Suprapubic skin (tissue), 4 donors: Measurements from ENCODE around the gene USP6. TPM values are rescaled to one million over a fixed set of nuclear protein-coding genes. Genes with fewer than 3 reads are reported as not detected.
A peak's percentile ranks its signal among the peaks of the same experiment; 100 is the strongest.

Experiments used
- DNase-seq, 2 donors: peaks; one replicate each; pipeline ENCODE4 v3.0.0-alpha.2; 2019; ENCODE audit warnings: low spot score in 2 of 2
- H3K27ac ChIP-seq: fragments of 200-600 bp; sonication (generic); one replicate; pipeline ENCODE4 v1.5.1; 2019
- H3K27me3 ChIP-seq: fragments of 200-600 bp; sonication (generic); one replicate; pipeline ENCODE4 v1.5.1; 2019
- H3K36me3 ChIP-seq: fragments of 200-600 bp; sonication (generic); one replicate; pipeline ENCODE4 v1.5.1; 2019
- H3K4me1 ChIP-seq: fragments of 200-600 bp; sonication (generic); one replicate; pipeline ENCODE4 v1.5.1; 2019
- H3K4me3 ChIP-seq: fragments of 200-600 bp; sonication (generic); one replicate; pipeline ENCODE4 v1.5.1; 2019; ENCODE audit warnings: mild to moderate bottlenecking
- H3K9me3 ChIP-seq: fragments of 200-600 bp; sonication (generic); one replicate; pipeline ENCODE4 v1.5.1; 2019
- CTCF ChIP-seq, 2 donors: fragments of 200-600 bp in 1 of 2; fragments of 450-650 bp in 1 of 2; sonication (generic) in 1 of 2; IDR thresholded peaks; one replicate each; pipeline ENCODE4 v1.5.1; 2016 to 2019; ENCODE audit warnings: antibody characterized with exemption in 2 of 2, mild to moderate bottlenecking in 1 of 2, moderate library complexity in 1 of 2
- EP300 ChIP-seq: sonication (generic); formaldehyde crosslinking; IDR thresholded peaks from one replicate; pipeline ENCODE4 v1.6.1; 2017; ENCODE audit warnings: antibody characterized with exemption
- POLR2A ChIP-seq, 2 donors: fragments of 450-650 bp; IDR thresholded peaks; one replicate each; pipeline ENCODE4 v1.6.1; 2017; ENCODE audit warnings: antibody characterized with exemption in 2 of 2, mild to moderate bottlenecking in 2 of 2, moderate library complexity in 2 of 2
- POLR2AphosphoS5 ChIP-seq, 3 donors: sonication (generic); formaldehyde crosslinking; IDR thresholded peaks; one replicate each; pipeline ENCODE4 v1.6.1; 2017; ENCODE audit warnings: antibody characterized with exemption in 3 of 3
- WGBS: methylation state at CpG from one replicate; pipeline ENCODE4 v1.1.5; 2018; 5-methylcytosine and 5-hydroxymethylcytosine counted together
- total RNA-seq, 4 donors: library from RNA; depleted of rRNA; stranded (reverse); fragments of >200 nt; gene quantifications; one replicate each; pipeline ENCODE4 v1.1.0, GENCODE V29; 2016

The USP6 gene
- total RNA-seq, 4 donors from 2014 or later = 0.16 to 1.4 (median 0.89) TPM; not detected in 1

- Histone ChIP-seq H3K4me3 (peak within 1 kb of the TSS; percentile 94), H3K4me1 (peaks cover 18% of the 10 kb centered on the region), H3K27ac (peak within 1 kb of the TSS; percentile 79), H3K27me3 (no peaks in the 10 kb centered on the region), H3K9me3 (peaks cover 7% of the 10 kb centered on the region), H3K36me3 (peaks cover 11% of the 10 kb centered on the region)
- peak in 2 of 3 donors; percentile 56 to 74 for TF ChIP-seq POLR2AphosphoS5 (IDR thresholded peaks at IDR 0.05)
- peak in 1 of 2 donors; percentile 71 for TF ChIP-seq POLR2A (IDR thresholded peaks at IDR 0.05)
- peak; percentile 49 to 86 for TF ChIP-seq CTCF (IDR thresholded peaks at IDR 0.05)
- TF ChIP-seq EP300 = no peak
- peak; percentile 98 for DNase-seq
- 5% methylated on average over 29 of the region's 82 CpGs for WGBS
These were observed 75.9 kb downstream of the USP6 start, which contains the start of gene ZNF594 for GRCh38 chr17:5191541-5192417. TSS of gene ZNF594 (minus strand) at chr17:5191868. CDS start at chr17:5184256, 7,612 bp downstream.

DNA sequence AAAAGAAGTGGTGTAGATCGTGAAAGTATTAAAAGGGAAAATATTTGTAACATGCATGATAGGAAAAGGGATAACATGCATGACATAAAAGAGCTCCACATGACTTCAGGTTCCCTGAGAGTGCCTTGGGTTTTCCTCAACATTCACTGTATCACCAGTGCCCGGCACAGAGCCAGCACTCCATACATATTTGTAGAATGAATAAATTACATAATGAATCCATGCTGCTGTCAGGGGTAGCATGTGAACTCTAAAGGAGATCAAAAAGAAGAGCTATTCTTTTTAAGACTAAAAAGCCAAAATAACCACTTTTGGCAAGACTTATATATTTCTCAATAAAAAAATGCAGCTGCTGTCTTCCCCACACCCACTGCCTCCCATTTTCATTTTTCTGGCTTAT, 78.5 kb downstream of the USP6 start:
- DNase-seq = no peak
- H3K9me3 ChIP-seq = peaks cover under 1% of the 10 kb centered on the region
- TF ChIP-seq POLR2A (IDR thresholded peaks at IDR 0.05) (no peak), EP300 (no peak), POLR2AphosphoS5 (IDR thresholded peaks at IDR 0.05) (no peak), CTCF (IDR thresholded peaks at IDR 0.05) (no peak)
- WGBS = 77% methylated on average over 2 of the region's 2 CpGs
- H3K27ac ChIP-seq = no peak overlapping the region
- peaks cover 18% of the 10 kb centered on the region for H3K4me1 ChIP-seq
- H3K27me3 ChIP-seq = no peaks in the 10 kb centered on the region
- no peak overlapping the region for H3K4me3 ChIP-seq
- peaks cover 1% of the 10 kb centered on the region for H3K36me3 ChIP-seq

DNA sequence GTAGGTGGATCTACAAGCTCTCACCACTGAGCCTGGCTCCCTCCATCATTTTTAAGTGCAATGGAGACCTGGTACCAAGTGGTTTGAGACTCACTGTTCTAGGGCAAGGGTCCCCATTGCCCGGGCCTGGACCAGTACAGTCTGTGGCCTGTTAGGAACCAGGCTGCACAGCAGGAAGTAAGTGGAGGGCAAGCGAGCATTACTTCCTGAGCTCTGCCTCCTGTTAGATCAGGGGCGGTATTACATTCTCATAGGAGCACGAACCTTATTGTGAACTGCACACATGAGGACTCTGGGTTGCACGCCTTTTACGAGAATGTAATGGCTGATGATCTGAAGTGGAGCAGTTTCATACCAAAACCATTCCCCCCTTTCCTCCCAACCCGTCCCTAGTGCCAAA, 82.6 kb downstream of the USP6 start:
- no peak for TF ChIP-seq POLR2AphosphoS5 (IDR thresholded peaks at IDR 0.05)
- no peak for TF ChIP-seq EP300
- no peak for TF ChIP-seq CTCF (IDR thresholded peaks at IDR 0.05)
- TF ChIP-seq POLR2A (IDR thresholded peaks at IDR 0.05) = no peak
- Histone ChIP-seq H3K4me1 (no peaks in the 10 kb centered on the region), H3K9me3 (no peaks in the 10 kb centered on the region), H3K27ac (no peak overlapping the region), H3K36me3 (no peaks in the 10 kb centered on the region), H3K27me3 (no peaks in the 10 kb centered on the region), H3K4me3 (no peak overlapping the region)
- DNase-seq = no peak
- WGBS = 89% methylated on average over 7 of the region's 7 CpGs

DNA sequence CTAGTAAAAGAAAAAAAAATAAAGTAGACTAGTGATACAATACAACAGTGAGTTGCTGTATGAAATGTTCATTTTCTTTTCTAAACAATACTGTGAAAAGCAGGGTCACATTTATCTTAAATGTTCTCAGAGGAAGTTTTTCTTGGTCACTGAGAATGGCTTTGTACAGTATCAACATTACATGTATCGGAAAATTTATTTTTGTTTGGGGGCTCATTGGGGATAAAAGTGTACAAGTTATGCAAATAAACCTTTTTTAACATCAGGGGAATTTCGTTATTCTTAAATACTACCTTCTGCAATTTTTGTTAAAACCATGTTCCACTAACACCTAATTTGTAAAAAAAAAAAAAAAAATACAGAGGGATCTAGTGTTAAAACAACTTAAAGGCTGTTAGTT, 84.5 kb downstream of the USP6 start:
- H3K4me3 ChIP-seq = no peak overlapping the region
- DNase-seq = no peak
- H3K9me3 ChIP-seq = no peaks in the 10 kb centered on the region
- TF ChIP-seq POLR2A (IDR thresholded peaks at IDR 0.05) (no peak), POLR2AphosphoS5 (IDR thresholded peaks at IDR 0.05) (no peak), EP300 (no peak), CTCF (IDR thresholded peaks at IDR 0.05) (no peak)
- no peak overlapping the region for H3K27ac ChIP-seq
- no peaks in the 10 kb centered on the region for H3K4me1 ChIP-seq
- H3K36me3 ChIP-seq = no peaks in the 10 kb centered on the region
- WGBS = 69% methylated on average over 2 of the region's 2 CpGs
- no peaks in the 10 kb centered on the region for H3K27me3 ChIP-seq

- TF ChIP-seq EP300 (no peak), CTCF (IDR thresholded peaks at IDR 0.05) (no peak), POLR2AphosphoS5 (IDR thresholded peaks at IDR 0.05) (no peak), POLR2A (IDR thresholded peaks at IDR 0.05) (no peak)
- Histone ChIP-seq H3K27me3 (no peaks in the 10 kb centered on the region), H3K4me3 (no peak overlapping the region), H3K9me3 (no peaks in the 10 kb centered on the region), H3K4me1 (no peaks in the 10 kb centered on the region), H3K27ac (no peak overlapping the region), H3K36me3 (no peaks in the 10 kb centered on the region)
- 79% methylated on average over 8 of the region's 8 CpGs for WGBS
- no peak for DNase-seq
These were observed 85.2 kb downstream of the USP6 start for GRCh38 chr17:5201011-5201410.
